IPS-15b (cell line): Measurements from ENCODE around the gene NPEPL1.
"Not testable (repeated sequence)": the region's sequence is repeated elsewhere in the genome, so short reads cannot be mapped to it uniquely, and the experiment has no call there.

Source experiments
- H3K27me3 ChIP-seq: one replicate; pipeline ENCODE4 v1.6.1; 2013; ENCODE audit warnings: low read length; ENCODE audit not compliant: control insufficient read depth, insufficient read depth
- H3K36me3 ChIP-seq: one replicate; pipeline ENCODE4 v1.6.1; 2013; ENCODE audit warnings: low read length; ENCODE audit not compliant: control insufficient read depth, insufficient read depth
- H3K4me1 ChIP-seq: one replicate; pipeline ENCODE4 v1.6.1; 2013; ENCODE audit warnings: mild to moderate bottlenecking, low read length; ENCODE audit not compliant: control insufficient read depth, insufficient read depth
- H3K4me3 ChIP-seq: one replicate; pipeline ENCODE4 v1.5.1; 2013; ENCODE audit warnings: low read depth, low read length
- H3K9ac ChIP-seq: one replicate; pipeline ENCODE4 v1.6.1; 2013; ENCODE audit warnings: low read depth, mild to moderate bottlenecking, low read length
- H3K9me3 ChIP-seq: one replicate; pipeline ENCODE4 v1.6.1; 2013; ENCODE audit warnings: mild to moderate bottlenecking, low read length; ENCODE audit not compliant: control insufficient read depth, insufficient read depth

Gene NPEPL1

DNA sequence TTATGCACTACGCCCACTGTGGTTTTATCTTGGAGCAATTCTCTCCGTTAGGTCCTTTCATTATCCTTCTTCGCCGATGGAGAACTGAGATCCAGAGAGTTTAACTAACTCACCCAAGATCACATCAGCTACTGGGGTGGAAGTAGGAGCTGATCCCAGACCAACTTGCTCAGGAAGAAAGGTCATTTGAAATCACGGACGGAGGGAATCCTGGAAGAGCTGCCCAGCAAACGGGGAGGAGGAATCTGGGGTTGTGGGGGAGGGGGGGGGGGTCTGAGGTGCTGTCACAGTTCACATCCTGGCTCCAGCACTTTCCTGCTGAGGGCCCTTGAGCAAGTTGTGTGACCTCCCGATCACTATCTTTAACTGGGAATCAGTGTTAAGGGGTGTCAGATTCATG lies 62.0 kb downstream of the NPEPL1 start:
- no peaks in the 10 kb centered on the region for H3K36me3 ChIP-seq
- peaks cover 33% of the 10 kb centered on the region for H3K27me3 ChIP-seq
- no peak overlapping the region for H3K4me3 ChIP-seq
- H3K9me3 ChIP-seq = no peaks in the 10 kb centered on the region
- H3K4me1 ChIP-seq = peaks cover 26% of the 10 kb centered on the region
- H3K9ac ChIP-seq = no peak overlapping the region

DNA sequence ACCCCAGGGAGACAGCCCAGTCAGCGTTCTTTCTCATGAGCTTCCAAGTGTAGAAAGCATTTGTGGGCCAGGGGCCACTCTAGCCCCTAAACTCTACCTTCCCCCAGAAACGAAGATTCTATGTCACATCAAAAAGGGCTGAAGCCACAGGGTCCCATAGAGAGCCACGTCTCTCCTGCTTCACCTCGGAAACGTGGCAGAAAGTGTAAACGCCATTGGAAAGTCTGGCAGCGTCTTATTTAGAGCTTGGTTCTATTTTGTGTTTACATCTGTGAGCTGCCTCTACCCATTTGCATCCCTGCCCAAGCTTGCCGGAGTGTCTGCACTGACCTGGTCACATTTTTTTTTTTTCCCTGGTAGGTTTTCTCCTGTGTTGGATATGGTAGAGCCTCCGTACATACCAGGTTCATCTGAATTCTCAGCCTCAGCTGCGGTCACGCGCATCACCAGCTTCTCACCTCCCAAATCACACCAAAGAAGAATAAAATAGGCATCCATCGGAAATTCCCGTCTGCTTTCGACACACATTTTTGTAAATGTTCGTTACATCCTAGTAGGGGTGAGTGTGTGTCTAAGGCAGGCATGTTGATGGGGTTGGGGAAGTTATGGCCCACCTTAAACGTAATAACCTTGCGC lies 62.6 kb downstream of the NPEPL1 start:
- no peak overlapping the region for H3K4me3 ChIP-seq
- H3K9me3 ChIP-seq = no peaks in the 10 kb centered on the region
- H3K9ac ChIP-seq = no peak overlapping the region
- H3K36me3 ChIP-seq = no peaks in the 10 kb centered on the region
- peaks cover 26% of the 10 kb centered on the region for H3K4me1 ChIP-seq
- H3K27me3 ChIP-seq = peaks cover 29% of the 10 kb centered on the region

DNA sequence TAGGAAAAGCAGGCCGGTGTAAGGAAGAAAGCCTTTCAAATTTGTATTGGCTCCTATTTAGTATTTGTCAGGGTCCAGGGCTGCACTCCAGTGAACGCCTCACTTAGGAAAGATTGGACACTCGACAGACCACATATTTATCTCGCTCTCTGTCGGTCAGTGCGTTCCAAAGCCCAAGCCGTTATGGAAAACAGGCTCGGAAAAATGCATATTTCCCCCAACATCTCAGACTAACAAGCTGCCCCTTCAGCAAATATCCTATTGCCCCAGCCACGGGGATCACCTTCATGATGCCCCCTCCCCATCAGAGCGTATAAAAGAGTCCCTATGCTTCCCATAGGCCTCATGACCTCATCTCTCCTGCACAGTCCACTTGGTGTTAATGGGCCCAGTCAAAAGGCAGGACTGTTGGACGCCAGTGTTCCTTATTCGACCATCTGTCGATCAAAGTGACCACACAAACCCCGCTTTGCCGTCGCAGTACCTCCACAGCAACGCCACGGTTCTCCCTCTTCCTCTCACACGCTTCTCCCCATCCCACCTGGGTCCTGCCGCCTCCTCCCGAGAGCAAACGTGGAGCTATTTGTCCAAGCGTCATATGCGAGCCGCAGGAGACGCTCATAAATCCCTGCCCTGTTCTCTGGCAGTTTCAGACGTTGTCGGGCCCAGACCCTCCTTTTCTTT lies 63.3 kb downstream of the NPEPL1 start:
- Histone ChIP-seq H3K36me3 (no peaks in the 10 kb centered on the region), H3K4me1 (peaks cover 26% of the 10 kb centered on the region), H3K9me3 (no peaks in the 10 kb centered on the region), H3K27me3 (peaks cover 25% of the 10 kb centered on the region), H3K4me3 (no peak overlapping the region), H3K9ac (no peak overlapping the region)

DNA sequence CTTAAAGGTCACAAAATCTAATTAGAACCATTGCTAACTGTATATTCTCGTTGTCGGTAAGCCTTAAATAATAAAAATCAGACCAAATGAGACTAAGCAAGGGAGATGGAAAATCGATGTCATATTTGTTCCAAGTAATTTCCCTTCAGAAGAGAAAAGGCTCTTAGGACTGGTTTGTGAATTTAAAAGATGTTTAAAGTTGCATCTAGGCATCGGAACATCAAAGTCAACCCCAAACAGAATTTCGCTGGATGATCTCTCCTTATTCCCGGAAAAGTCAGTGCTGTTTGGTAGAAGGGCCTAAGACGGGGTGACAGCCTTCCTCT lies 63.8 kb downstream of the NPEPL1 start:
- Histone ChIP-seq H3K27me3 (peaks cover 20% of the 10 kb centered on the region), H3K9ac (no peak overlapping the region), H3K36me3 (no peaks in the 10 kb centered on the region)

DNA sequence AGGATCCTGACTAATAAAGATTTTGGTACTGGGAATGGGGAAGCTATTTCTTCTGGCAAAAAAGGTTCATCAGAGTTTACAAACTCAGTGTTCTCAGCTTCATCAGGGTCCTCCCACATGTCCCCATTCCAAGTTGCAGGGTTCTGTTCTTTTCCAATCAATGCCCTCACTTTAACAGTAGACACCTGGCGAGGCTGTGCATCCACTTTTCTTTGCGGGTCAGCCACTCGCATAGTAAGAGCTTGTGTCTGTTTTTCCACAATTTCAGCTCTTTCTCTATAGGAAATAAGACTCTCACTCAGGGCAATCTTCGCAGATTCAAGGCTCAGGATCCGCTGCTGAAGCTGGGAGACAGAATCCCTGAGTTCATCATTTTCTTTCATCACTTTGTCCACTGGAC lies 65.0 kb downstream of the NPEPL1 start:
- H3K36me3 ChIP-seq, H3K9ac ChIP-seq, H3K9me3 ChIP-seq, H3K4me3 ChIP-seq, H3K27me3 ChIP-seq: not testable (repeated sequence)
- H3K4me1 ChIP-seq = peaks cover 22% of the 10 kb centered on the region

More for the DNA sequence above, 63.8 kb downstream of the NPEPL1 start:
- no peak overlapping the region for H3K4me3 ChIP-seq
- H3K4me1 ChIP-seq = peaks cover 26% of the 10 kb centered on the region
- no peaks in the 10 kb centered on the region for H3K9me3 ChIP-seq

DNA sequence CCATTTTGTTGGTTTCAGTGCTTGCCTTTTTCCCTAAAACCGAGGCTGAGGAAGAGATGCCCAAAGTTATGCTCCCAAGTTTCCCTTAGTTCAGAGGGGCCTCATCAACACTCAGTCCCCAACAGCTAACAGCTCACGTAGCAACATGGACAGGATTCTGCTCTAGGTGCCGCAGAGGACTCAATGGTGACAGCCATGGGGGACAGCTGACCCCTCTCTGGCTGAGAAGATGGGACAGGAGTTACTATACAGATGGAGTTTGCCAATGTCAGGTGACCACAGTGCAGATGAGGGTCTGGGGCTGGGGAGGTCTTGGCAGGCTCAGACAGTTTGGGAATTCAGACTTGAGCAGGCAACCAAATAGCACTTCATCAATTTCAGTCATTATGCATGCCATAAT lies 67.3 kb downstream of the NPEPL1 start:
- H3K27me3 ChIP-seq = peaks cover 4% of the 10 kb centered on the region
- H3K4me1 ChIP-seq = peaks cover 8% of the 10 kb centered on the region
- H3K9me3 ChIP-seq = no peaks in the 10 kb centered on the region
- H3K4me3 ChIP-seq = no peak overlapping the region
- no peaks in the 10 kb centered on the region for H3K36me3 ChIP-seq
- no peak overlapping the region for H3K9ac ChIP-seq

DNA sequence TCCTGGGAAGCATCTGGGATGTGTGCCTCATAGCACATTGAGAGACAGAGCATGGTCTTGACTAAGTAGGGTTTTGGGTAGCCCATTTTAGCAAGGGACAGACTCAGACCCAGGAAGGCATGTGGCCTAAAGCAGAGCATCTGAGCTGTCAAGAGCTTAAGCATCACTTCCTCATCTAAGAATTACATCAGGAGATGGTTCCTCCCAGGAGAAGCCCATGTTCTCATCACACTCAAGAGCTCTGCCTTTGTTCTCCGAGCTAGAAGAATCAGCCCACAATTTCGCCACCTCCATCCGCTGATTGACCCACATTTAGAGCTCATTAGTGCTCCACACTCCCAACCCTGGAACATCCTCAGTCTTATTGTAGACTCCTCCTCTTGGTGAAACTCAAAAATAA lies 68.3 kb downstream of the NPEPL1 start:
- Histone ChIP-seq H3K4me1 (peaks cover 6% of the 10 kb centered on the region), H3K36me3 (no peaks in the 10 kb centered on the region), H3K4me3 (no peak overlapping the region), H3K9ac (no peak overlapping the region), H3K27me3 (no peaks in the 10 kb centered on the region), H3K9me3 (no peaks in the 10 kb centered on the region)

DNA sequence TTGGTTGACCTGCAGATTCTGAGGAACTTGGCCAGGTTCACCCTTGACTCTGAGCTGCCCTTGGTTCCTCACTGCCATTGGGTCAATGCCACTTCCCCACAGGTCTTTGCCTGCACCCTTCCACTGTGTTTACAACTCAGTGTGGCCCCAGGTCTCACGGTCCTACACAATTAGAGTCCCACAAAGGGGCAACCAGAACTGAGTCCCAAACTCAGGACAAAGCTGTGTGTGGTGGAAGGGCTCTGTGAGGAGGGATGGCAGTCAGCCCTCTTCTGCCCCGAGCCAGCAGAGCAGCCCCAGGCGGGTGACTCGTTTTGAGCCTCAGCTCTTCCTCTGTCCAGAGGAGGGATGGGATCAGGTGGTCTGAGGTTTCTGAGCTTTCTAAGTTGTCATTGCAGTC lies 69.5 kb downstream of the NPEPL1 start:
- H3K9me3 ChIP-seq = no peaks in the 10 kb centered on the region
- H3K27me3 ChIP-seq = no peaks in the 10 kb centered on the region
- H3K4me1 ChIP-seq = no peaks in the 10 kb centered on the region
- H3K36me3 ChIP-seq = no peaks in the 10 kb centered on the region
- H3K4me3 ChIP-seq = no peak overlapping the region
- no peak overlapping the region for H3K9ac ChIP-seq

DNA sequence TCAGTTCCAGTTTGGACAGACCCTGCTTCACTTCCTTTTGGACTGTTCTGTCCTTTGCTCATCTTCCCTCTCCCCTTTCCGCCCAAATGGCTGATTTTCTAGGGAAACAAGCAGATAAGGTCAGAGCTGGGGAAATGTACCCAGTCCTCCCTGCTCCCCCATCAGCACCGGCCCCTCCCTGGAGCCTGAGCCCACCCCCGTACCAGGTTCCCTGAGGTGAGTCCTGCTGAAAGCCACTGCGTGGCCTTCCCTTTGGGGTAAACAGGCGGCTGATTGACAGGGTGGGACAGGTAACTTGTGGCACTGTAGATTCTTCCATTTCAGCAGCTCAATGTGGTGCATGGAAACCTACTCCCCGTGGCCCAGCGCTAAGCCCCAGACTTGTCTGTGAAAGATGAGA lies 70.5 kb downstream of the NPEPL1 start:
- no peaks in the 10 kb centered on the region for H3K9me3 ChIP-seq

More for the DNA sequence above, 70.5 kb downstream of the NPEPL1 start:
- H3K27me3 ChIP-seq = no peaks in the 10 kb centered on the region
- no peak overlapping the region for H3K9ac ChIP-seq
- H3K36me3 ChIP-seq = no peaks in the 10 kb centered on the region
- no peaks in the 10 kb centered on the region for H3K4me1 ChIP-seq
- H3K4me3 ChIP-seq = no peak overlapping the region
